Activated CD4-positive, alpha-beta T cell treated with anti-CD3 and anti-CD28 coated beads, Interleukin-2, Interleukin-6, amounts not matched to agents 100 ng/mL and 50 ng/mL, durations not matched to agents 16 hours and 8 hours (primary cell): ENCODE measurements around the gene MTHFD2L.
"Not testable (repeated sequence)": the region's sequence is repeated elsewhere in the genome, so short reads cannot be mapped to it uniquely, and the experiment has no call there.

Source experiments
- DNase-seq: peaks from one replicate; pipeline ENCODE4 v3.0.0-alpha.2; 2020

The MTHFD2L gene

GRCh38 chr4:74157561-74158465, at the start of gene MTHFD2L:
Gene MTHFD2L (plus strand): TSS chr4:74158118. CDS start chr4:74158139, 21 bp downstream.
- peak; percentile 91 for DNase-seq

DNA sequence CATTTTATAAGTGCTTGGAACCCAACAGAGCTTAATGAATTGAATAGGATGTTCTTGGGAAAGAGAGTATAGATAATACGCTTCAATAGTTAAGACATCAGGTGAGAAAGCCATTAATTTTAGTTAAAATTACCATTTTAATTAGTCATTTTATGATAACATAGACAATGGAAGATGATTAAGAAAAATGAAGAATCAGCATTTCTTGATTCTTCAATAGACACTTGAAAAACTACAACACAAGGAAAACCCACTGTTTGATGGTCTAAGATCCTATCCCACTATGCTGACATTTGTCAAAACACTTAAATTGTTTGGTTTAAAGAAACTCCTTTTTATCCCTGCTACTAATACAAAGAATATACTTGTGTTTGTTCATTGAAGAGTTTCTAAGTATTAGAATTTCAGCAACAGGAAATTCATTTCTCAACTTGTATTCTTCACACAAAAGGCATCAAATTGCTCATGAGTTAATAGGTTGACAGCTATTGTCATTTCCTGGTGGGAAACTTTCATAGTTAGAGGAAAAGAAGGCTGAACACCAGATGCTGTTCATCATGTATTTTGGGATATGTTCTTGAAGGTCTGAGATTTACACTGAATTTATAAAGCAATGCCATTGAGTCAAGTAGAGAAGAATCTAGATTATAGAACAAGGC, 49.3 kb upstream of the MTHFD2L start:
- no peak for DNase-seq

DNA sequence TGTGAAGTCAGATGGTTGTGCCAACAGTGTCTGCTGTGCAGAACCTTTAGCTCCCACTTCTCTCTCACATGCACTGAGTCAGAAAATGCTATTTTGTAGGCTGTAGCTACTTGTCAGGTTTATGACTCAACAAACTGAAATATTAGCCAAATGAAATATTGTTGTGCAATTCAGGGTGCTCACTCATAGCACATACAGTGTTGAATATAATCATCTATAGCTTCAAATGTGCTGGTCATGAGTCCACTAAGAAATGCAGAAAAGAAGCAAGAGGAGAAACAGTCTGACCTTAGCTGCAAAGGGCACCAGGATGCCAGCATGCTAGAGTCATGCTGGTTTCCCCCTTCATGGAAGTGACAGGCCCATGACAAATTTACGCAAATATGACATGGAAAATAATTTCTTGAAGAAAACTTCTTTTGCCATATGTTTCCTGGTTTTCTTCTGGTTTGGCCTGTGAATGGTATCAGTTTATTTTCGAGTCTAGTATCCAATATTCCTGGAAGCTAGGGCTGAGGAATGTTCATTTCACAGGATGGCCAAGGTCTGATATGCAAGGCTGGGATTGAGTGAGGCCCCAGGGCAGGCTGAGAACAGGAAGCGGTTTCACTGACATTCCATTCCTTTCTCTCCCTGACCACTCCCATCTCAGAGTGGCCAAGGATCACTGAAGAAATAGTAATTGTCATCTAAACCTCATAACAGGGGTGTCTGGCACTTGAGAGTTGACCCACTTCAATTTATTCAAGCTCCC, 48.6 kb upstream of the MTHFD2L start:
- peak; percentile 7 for DNase-seq

DNA sequence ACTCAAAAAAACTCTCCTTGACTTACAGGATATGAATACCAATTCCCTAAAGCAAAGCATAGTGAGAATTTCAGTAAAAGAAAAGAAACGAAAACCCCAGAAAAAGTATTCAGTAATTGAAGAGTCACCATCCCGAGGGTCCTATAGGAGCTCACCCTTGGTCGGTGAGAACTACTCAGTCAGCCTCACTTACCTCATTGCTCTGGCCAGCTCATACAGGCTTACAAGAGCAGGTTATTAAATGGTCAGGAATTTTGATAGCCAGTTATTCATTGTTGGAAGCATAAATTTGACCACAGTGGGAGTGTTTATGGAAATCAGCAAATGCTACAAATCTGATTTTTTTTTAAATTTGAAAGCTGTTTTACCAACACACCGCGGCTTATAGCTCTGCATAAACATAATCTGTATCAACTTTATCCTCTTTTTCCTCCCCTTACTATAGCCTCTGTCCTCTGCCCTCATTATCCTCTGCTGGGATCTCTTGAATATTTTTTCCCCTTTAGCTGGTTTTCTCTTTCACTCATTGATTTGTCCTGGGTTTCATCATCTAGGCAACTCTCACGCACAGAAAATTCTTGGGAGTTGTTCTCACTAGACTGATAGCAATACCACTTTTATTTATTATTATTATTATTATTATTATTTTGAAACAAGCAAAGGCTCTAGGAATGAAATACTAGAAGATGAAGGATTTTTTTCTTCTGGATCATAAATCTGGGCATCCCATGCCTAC, 47.9 kb upstream of the MTHFD2L start:
- no peak for DNase-seq

GRCh38 chr4:74110670-74111069, 47.2 kb upstream of the MTHFD2L start:
- no peak for DNase-seq

GRCh38 chr4:74111306-74111975, 46.5 kb upstream of the MTHFD2L start:
- no peak for DNase-seq

- DNase-seq: no peak
Observed at GRCh38 chr4:74111990-74112389, 45.9 kb upstream of the MTHFD2L start.

GRCh38 chr4:74112399-74113105, 45.4 kb upstream of the MTHFD2L start:
- no peak for DNase-seq

DNA sequence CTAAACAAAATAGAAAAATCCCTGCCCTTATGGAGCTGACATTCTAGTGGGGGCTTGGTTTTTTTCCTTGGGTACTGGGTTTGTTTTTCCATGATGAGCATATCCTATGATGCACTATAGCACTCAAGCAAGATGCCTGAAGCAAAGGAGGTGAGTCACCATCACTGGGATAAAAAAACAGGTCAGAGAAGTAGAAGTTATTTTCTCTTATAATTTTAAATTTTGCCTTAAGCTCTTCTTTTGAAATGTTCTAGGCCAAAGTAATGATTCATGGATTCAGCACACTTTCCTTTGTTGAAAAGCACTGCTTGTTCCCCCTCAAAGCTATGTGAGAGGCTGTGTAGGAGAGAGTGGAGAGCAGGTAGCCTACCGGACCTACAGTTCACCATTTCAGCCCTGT, 43.7 kb upstream of the MTHFD2L start:
- DNase-seq: no peak

GRCh38 chr4:74117024-74117534, 40.8 kb upstream of the MTHFD2L start:
- DNase-seq: no peak

GRCh38 chr4:74118600-74119338, 39.1 kb upstream of the MTHFD2L start:
- no peak for DNase-seq

GRCh38 chr4:74120086-74120485, 37.8 kb upstream of the MTHFD2L start:
- no peak for DNase-seq

- no peak for DNase-seq
Observed at GRCh38 chr4:74121643-74122579, 36.0 kb upstream of the MTHFD2L start.

- no peak for DNase-seq
Observed at GRCh38 chr4:74123065-74123728, 34.7 kb upstream of the MTHFD2L start.

DNA sequence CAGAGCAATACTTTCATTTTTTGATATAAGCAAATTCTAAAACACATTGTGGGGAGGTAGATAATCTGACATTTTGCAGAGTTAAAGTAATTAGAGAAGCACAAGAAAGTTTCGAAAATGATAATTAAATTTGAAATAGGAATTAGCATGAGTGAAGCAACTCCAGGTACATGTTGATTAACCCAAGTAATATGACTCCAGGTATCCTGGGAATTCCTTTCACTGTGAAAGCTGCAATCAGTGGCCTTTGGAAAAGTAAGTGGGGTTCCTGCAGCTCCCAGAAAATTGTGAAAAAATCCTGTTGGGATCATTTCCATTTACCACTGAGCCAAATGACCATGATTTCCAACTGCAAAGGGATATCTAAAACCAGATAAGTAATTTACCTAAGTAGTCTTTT, 32.9 kb upstream of the MTHFD2L start:
- no peak for DNase-seq

- no peak for DNase-seq
Observed at GRCh38 chr4:74127745-74128144, 30.2 kb upstream of the MTHFD2L start.

- not testable (repeated sequence) for DNase-seq
Observed at GRCh38 chr4:74130843-74131242, 27.1 kb upstream of the MTHFD2L start.

DNA sequence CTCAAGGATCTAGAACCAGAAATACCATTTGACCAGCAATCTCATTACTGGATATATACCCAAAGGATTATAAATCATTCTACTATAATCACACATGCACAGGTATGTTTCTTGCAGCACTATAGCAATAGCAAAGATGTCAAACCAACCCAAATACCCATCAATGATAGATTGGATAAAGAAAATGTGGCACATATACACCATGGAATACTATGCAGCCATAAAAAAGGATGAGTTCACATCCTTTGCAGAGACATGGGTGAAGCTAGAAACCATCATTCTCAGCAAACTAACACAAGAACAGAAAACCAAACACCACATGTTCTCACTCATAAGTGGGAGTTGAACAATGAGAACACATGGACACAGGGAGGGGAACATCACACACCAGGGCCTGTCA, 25.7 kb upstream of the MTHFD2L start:
- not testable (repeated sequence) for DNase-seq

GRCh38 chr4:74132944-74133343, 25.0 kb upstream of the MTHFD2L start:
- no peak for DNase-seq
